HCT116 (cell line): ENCODE results near the gene PLCB4. TPM values are rescaled to one million over a fixed set of nuclear protein-coding genes. Genes with fewer than 3 reads are reported as not detected.

ENCODE experiments used
- ATAC-seq: fragments of 200-7000 bp; cut with Tn5 transposase; 2 replicates; pipeline ENCODE4 v1.9.1; 2020; ENCODE audit warnings: mild to moderate bottlenecking, moderate library complexity
- BruUV-seq: library from RNA; stranded (reverse); fragments of 400-500 nt; replicated peaks from 2 replicates; lab custom pipeline; 2021; lab: Mats Ljungman, UMichigan
- CTCF ChIA-PET: fragments of 300-600 bp; sonication (Branson Sonifier 250); formaldehyde crosslinking; loops from one replicate; lab custom pipeline; 2021; ENCODE audit warnings: antibody characterized with exemption; lab: Charles Lee
- POLR2A ChIA-PET: fragments of 300-600, 350-600 bp; sonication (Branson Sonifier 250); formaldehyde crosslinking; loops from one replicate; lab custom pipeline; 2021; ENCODE audit warnings: antibody characterized with exemption; lab: Charles Lee
- RAD21 ChIA-PET, 2 experiments: fragments of 300-600 bp; sonication (Branson Sonifier 250); formaldehyde crosslinking; loops; one replicate each; lab custom pipeline; 2023; ENCODE audit warnings: low total read pairs in 2 of 2; ENCODE audit not compliant: uncharacterized antibody in 2 of 2, unreplicated experiment in 2 of 2, low non-redundant PET in 1 of 2; lab: Charles Lee
- DNase-seq: peaks from one replicate; pipeline ENCODE4 v3.0.0-alpha.2; 2010; ENCODE audit warnings: low read depth, low spot score
- H2AFZ ChIP-seq: fragments of 200-600 bp; shearing (Covaris generic), sonication (generic); 2 replicates; pipeline ENCODE4 v1.6.1; 2017; ENCODE audit warnings: low read depth, mixed run types, mixed read lengths, antibody characterized with exemption, low read length; ENCODE audit not compliant: poor library complexity, severe bottlenecking
- H3K27ac ChIP-seq: 2 replicates; pipeline ENCODE4 v1.5.1; 2012; ENCODE audit warnings: low read depth, low read length
- H3K27me3 ChIP-seq: fragments of 200-600 bp; sonication (generic); 2 replicates; pipeline ENCODE4 v1.6.1; 2016; ENCODE audit warnings: mixed run types, low read length, mixed read lengths; ENCODE audit not compliant: insufficient read depth
- H3K36me3 ChIP-seq, 2 experiments: fragments of 200-500 bp in 1 of 2; fragments of 200-600 bp in 1 of 2; sonication (Bioruptor generic) in 1 of 2; sonication (generic) in 1 of 2; 2 replicates each; pipeline versions ENCODE4 v1.5.1 to v1.6.1; 2014 to 2016; ENCODE audit warnings: low read length in 2 of 2, inconsistent platforms in 1 of 2, mixed read lengths in 1 of 2, mixed run types in 1 of 2; ENCODE audit not compliant: insufficient read depth in 2 of 2, control insufficient read depth in 1 of 2
- H3K4me1 ChIP-seq, 2 experiments: fragments of 200-600 bp in 1 of 2; sonication (generic) in 1 of 2; 2 replicates each; pipeline versions ENCODE4 v1.5.1 to v1.6.1; 2012 to 2017; ENCODE audit warnings: low read length in 2 of 2, inconsistent platforms in 1 of 2, mild to moderate bottlenecking in 1 of 2, mixed read lengths in 1 of 2, mixed run types in 1 of 2, moderate library complexity in 1 of 2; ENCODE audit not compliant: insufficient read depth in 2 of 2, control insufficient read depth in 1 of 2
- H3K4me2 ChIP-seq: fragments of 200-600 bp; sonication (generic); 2 replicates; pipeline ENCODE4 v1.6.1; 2017; ENCODE audit warnings: mixed run types, low read length, mixed read lengths
- H3K4me3 ChIP-seq, 2 experiments: fragments of 200-600 bp in 1 of 2; sonication (generic) in 1 of 2; replicated peaks in 1 of 2; 2 replicates each; pipeline ENCODE4 v1.5.1; 2011 to 2016; ENCODE audit warnings: low read length in 2 of 2, control low read depth in 1 of 2, low read depth in 1 of 2, mild to moderate bottlenecking in 1 of 2, mixed read lengths in 1 of 2, mixed run types in 1 of 2
- H3K79me2 ChIP-seq: fragments of 200-600 bp; sonication (generic); 2 replicates; pipeline ENCODE4 v1.6.1; 2017; ENCODE audit warnings: mild to moderate bottlenecking, mixed run types, low read length, moderate library complexity, mixed read lengths; ENCODE audit not compliant: insufficient read depth
- H3K9ac ChIP-seq: fragments of 200-600 bp; sonication (generic); 2 replicates; pipeline ENCODE4 v1.6.1; 2016; ENCODE audit warnings: low read length, mixed read lengths
- H3K9me2 ChIP-seq: fragments of 200-600 bp; sonication (generic), shearing (Covaris generic); 2 replicates; pipeline ENCODE4 v1.6.1; 2017; ENCODE audit warnings: mixed run types, mild to moderate bottlenecking, moderate library complexity; ENCODE audit not compliant: insufficient read depth
- H3K9me3 ChIP-seq, 2 experiments: fragments of 200-500 bp in 1 of 2; fragments of 200-600 bp in 1 of 2; sonication (Bioruptor generic) in 1 of 2; sonication (generic) in 1 of 2; 2 replicates each; pipeline ENCODE4 v1.6.1; 2014 to 2017; ENCODE audit warnings: low read length in 2 of 2, mixed read lengths in 2 of 2, inconsistent platforms in 1 of 2, low read depth in 1 of 2, mild to moderate bottlenecking in 1 of 2, mixed run types in 1 of 2, moderate library complexity in 1 of 2; ENCODE audit not compliant: control insufficient read depth in 1 of 2, insufficient read depth in 1 of 2
- H4K20me1 ChIP-seq: fragments of 200-600 bp; sonication (generic), shearing (Covaris generic); 2 replicates; pipeline ENCODE4 v1.6.1; 2017; ENCODE audit warnings: mixed run types, mild to moderate bottlenecking, moderate library complexity; ENCODE audit not compliant: insufficient read depth
- ATF3 ChIP-seq: IDR thresholded peaks from 2 replicates; pipeline ENCODE4 v1.6.1; 2012
- CBX3 ChIP-seq: IDR thresholded peaks from 2 replicates; pipeline ENCODE4 v1.6.1; 2012; ENCODE audit warnings: low read depth
- CEBPB ChIP-seq: IDR thresholded peaks from 2 replicates; pipeline ENCODE4 v1.6.1; 2012; ENCODE audit warnings: low read depth
- ELF1 ChIP-seq: IDR thresholded peaks from 2 replicates; pipeline ENCODE4 v1.6.1; 2012; ENCODE audit warnings: low read depth, borderline replicate concordance
- EZH2phosphoT487 ChIP-seq: fragments of 200-600 bp; IDR thresholded peaks from 2 replicates; pipeline ENCODE4 v1.6.1; 2018; ENCODE audit warnings: antibody characterized with exemption, borderline replicate concordance
- FOSL1 ChIP-seq: IDR thresholded peaks from 2 replicates; pipeline ENCODE4 v1.6.1; 2012; ENCODE audit warnings: low read depth
- JUND ChIP-seq: IDR thresholded peaks from 2 replicates; pipeline ENCODE4 v1.6.1; 2012
- MAX ChIP-seq: IDR thresholded peaks from 2 replicates; pipeline ENCODE4 v1.6.1; 2012
- POLR2A ChIP-seq: IDR thresholded peaks from 2 replicates; pipeline ENCODE4 v1.7.0; 2011; ENCODE audit warnings: borderline replicate concordance; ENCODE audit not compliant: insufficient read depth, insufficient read length; ENCODE audit errors: extremely low read depth
- POLR2AphosphoS5 ChIP-seq: IDR thresholded peaks from 2 replicates; pipeline ENCODE4 v1.6.1; 2011; ENCODE audit warnings: mild to moderate bottlenecking, low read depth, low read length, moderate library complexity
- RAD21 ChIP-seq: IDR thresholded peaks from 2 replicates; pipeline ENCODE4 v1.6.1; 2012; ENCODE audit warnings: low read depth, mild to moderate bottlenecking
- SIN3A ChIP-seq: IDR thresholded peaks from 2 replicates; pipeline ENCODE4 v1.6.1; 2012; ENCODE audit warnings: low read depth
- SP1 ChIP-seq: IDR thresholded peaks from 2 replicates; pipeline ENCODE4 v1.6.1; 2012; ENCODE audit warnings: low read depth
- SRF ChIP-seq: IDR thresholded peaks from 2 replicates; pipeline ENCODE4 v1.6.1; 2012; ENCODE audit warnings: low read depth
- TCF7L2 ChIP-seq: IDR thresholded peaks from 2 replicates; pipeline ENCODE4 v1.7.0; 2011; ENCODE audit warnings: borderline replicate concordance, inconsistent platforms; ENCODE audit not compliant: insufficient read depth, insufficient read length; ENCODE audit errors: extremely low read depth
- ZFX ChIP-seq: fragments of 450-650 bp; IDR thresholded peaks from 2 replicates; pipeline ENCODE4 v1.6.1; 2017
- ZNF274 ChIP-seq: fragments of 200-500 bp; sonication (Bioruptor generic); IDR thresholded peaks from 2 replicates; pipeline ENCODE4 v1.6.1; 2014; ENCODE audit warnings: mild to moderate bottlenecking, low read depth, low read length, inconsistent platforms
- intact Hi-C: fragments of 100-400 bp; cut with micrococcal nuclease; formaldehyde crosslinking; loops from 2 replicates; pipeline ENCODE4 v1.10.0; 2022
- total RNA-seq: library from RNA; stranded (reverse); gene quantifications from one replicate; pipeline ENCODE4 v1.2.1, GENCODE V29; 2021; ENCODE audit not compliant: unreplicated experiment
- TF ChIP-seq, protein P1 (sequence below): IDR thresholded peaks from 2 replicates; pipeline ENCODE4 v1.6.1; 2012; ENCODE audit warnings: low read depth
- TF ChIP-seq, protein P2 (sequence below), 3 experiments: fragments of 200-600 bp in 1 of 3; sonication (generic) in 1 of 3; IDR thresholded peaks in 2 of 3; conservative IDR thresholded peaks in 1 of 3; 2 replicates each; pipeline ENCODE4 v1.5.1; 2012 to 2017; ENCODE audit warnings: low read depth in 2 of 3, low read length in 2 of 3, antibody characterized with exemption in 1 of 3, borderline replicate concordance in 1 of 3, control low read depth in 1 of 3, mild to moderate bottlenecking in 1 of 3, mixed read lengths in 1 of 3, mixed run types in 1 of 3, moderate library complexity in 1 of 3; ENCODE audit not compliant: insufficient read depth in 1 of 3

PLCB4 gene
- total RNA-seq, 1 experiment from 2014 or later, result 2.5 TPM

DNA sequence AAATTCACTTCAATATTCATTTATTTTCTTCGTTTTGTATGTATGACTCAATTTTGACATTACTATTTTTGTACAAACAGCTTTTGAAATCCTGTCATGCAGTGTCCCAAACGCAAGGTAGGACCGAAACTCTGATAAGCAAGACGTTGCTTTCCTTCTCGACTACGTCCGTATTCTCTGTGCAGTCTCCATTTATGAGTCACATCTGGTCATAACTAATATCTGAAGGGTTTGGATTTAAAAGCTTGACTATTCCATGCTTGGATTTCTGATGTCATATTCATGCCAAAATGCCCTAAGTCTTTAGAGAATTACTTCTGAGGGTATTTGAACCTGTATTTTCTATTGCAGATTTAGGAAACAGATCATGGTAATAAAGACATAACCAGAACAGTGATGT is 407.8 kb downstream of the PLCB4 start:
- ATAC-seq, result no peak

More for the DNA sequence above, 407.8 kb downstream of the PLCB4 start:
- ChIA-PET POLR2A (no interaction called here), RAD21 (no interaction called here), CTCF (no interaction called here)
- DNase-seq, result no peak
- Histone ChIP-seq H3K9me2 (no peaks in the 10 kb centered on the region), H3K27me3 (no peaks in the 10 kb centered on the region), H2AFZ (no peak overlapping the region), H3K4me1 (no peaks in the 10 kb centered on the region), H4K20me1 (no peaks in the 10 kb centered on the region), H3K4me3 (no peak overlapping the region), H3K36me3 (no peaks in the 10 kb centered on the region), H3K79me2 (no peaks in the 10 kb centered on the region), H3K9ac (no peak overlapping the region), H3K4me2 (no peak overlapping the region), H3K9me3 (no peaks in the 10 kb centered on the region), H3K27ac (no peak overlapping the region)
- intact Hi-C loops, result no loop called here
- no peak for TF ChIP-seq TCF7L2
- TF ChIP-seq FOSL1, result no peak
- no peak for TF ChIP-seq POLR2AphosphoS5
- TF ChIP-seq SP1, result no peak
- no peak for TF ChIP-seq JUND
- no peak for TF ChIP-seq POLR2A
- TF ChIP-seq CBX3, result no peak
- no peak for TF ChIP-seq EZH2phosphoT487
- TF ChIP-seq RAD21, result no peak
- TF ChIP-seq MAX, result no peak
- TF ChIP-seq ELF1, result no peak
- TF ChIP-seq SRF, result no peak
- no peak for TF ChIP-seq CEBPB
- no peak for TF ChIP-seq ATF3
- TF ChIP-seq, protein P1, sequence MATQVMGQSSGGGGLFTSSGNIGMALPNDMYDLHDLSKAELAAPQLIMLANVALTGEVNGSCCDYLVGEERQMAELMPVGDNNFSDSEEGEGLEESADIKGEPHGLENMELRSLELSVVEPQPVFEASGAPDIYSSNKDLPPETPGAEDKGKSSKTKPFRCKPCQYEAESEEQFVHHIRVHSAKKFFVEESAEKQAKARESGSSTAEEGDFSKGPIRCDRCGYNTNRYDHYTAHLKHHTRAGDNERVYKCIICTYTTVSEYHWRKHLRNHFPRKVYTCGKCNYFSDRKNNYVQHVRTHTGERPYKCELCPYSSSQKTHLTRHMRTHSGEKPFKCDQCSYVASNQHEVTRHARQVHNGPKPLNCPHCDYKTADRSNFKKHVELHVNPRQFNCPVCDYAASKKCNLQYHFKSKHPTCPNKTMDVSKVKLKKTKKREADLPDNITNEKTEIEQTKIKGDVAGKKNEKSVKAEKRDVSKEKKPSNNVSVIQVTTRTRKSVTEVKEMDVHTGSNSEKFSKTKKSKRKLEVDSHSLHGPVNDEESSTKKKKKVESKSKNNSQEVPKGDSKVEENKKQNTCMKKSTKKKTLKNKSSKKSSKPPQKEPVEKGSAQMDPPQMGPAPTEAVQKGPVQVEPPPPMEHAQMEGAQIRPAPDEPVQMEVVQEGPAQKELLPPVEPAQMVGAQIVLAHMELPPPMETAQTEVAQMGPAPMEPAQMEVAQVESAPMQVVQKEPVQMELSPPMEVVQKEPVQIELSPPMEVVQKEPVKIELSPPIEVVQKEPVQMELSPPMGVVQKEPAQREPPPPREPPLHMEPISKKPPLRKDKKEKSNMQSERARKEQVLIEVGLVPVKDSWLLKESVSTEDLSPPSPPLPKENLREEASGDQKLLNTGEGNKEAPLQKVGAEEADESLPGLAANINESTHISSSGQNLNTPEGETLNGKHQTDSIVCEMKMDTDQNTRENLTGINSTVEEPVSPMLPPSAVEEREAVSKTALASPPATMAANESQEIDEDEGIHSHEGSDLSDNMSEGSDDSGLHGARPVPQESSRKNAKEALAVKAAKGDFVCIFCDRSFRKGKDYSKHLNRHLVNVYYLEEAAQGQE, result no peak
- TF ChIP-seq ZFX, result no peak
- no peak for TF ChIP-seq SIN3A
- TF ChIP-seq, protein P2, sequence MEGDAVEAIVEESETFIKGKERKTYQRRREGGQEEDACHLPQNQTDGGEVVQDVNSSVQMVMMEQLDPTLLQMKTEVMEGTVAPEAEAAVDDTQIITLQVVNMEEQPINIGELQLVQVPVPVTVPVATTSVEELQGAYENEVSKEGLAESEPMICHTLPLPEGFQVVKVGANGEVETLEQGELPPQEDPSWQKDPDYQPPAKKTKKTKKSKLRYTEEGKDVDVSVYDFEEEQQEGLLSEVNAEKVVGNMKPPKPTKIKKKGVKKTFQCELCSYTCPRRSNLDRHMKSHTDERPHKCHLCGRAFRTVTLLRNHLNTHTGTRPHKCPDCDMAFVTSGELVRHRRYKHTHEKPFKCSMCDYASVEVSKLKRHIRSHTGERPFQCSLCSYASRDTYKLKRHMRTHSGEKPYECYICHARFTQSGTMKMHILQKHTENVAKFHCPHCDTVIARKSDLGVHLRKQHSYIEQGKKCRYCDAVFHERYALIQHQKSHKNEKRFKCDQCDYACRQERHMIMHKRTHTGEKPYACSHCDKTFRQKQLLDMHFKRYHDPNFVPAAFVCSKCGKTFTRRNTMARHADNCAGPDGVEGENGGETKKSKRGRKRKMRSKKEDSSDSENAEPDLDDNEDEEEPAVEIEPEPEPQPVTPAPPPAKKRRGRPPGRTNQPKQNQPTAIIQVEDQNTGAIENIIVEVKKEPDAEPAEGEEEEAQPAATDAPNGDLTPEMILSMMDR (IDR thresholded peaks at IDR 0.05 in 2 of 3, conservative IDR thresholded peaks at IDR 0.05 in 1 of 3; ENCODE audit: borderline replicate concordance in 1 of 3, insufficient read depth in 1 of 3, low read depth in 2 of 3, low read length in 2 of 3), result no peak
- no peak for TF ChIP-seq ZNF274
- BruUV-seq, result no TSS peak
